SK-N-MC (cell line): ENCODE results near the gene SHISA6.

Experiments
- DNase-seq: peaks from one replicate; pipeline ENCODE4 v3.0.0-alpha.2; 2011; ENCODE audit warnings: low read depth, low spot score
- H3K27ac ChIP-seq: fragments of 200-600 bp; sonication (generic); 2 replicates; pipeline ENCODE4 v1.5.1; 2016; ENCODE audit warnings: mixed run types
- H3K36me3 ChIP-seq: fragments of 200-600 bp; sonication (generic); 2 replicates; pipeline ENCODE4 v1.6.1; 2017; ENCODE audit warnings: antibody characterized with exemption, low read length, mixed read lengths; ENCODE audit not compliant: insufficient read depth
- H3K4me3 ChIP-seq: fragments of 200-600 bp; sonication (generic); 2 replicates; pipeline ENCODE4 v1.5.1; 2016
- H3K9ac ChIP-seq: fragments of 200-600 bp; sonication (generic); 2 replicates; pipeline ENCODE4 v1.8.0; 2017; ENCODE audit warnings: mixed run types, mixed read lengths; ENCODE audit not compliant: insufficient read length
- H3K9me3 ChIP-seq: fragments of 200-600 bp; sonication (generic); 2 replicates; pipeline ENCODE4 v1.6.1; 2017; ENCODE audit warnings: low read depth, mild to moderate bottlenecking, antibody characterized with exemption, low read length, moderate library complexity, mixed read lengths
- EZH2 ChIP-seq: fragments of 200-600 bp; sonication (generic); IDR thresholded peaks from one replicate; pipeline ENCODE4 v1.6.1; 2017; ENCODE audit warnings: antibody characterized with exemption
- FOXP2 ChIP-seq: optimal IDR thresholded peaks from 2 replicates; pipeline ENCODE3; 2011; ENCODE audit warnings: mild to moderate bottlenecking, moderate library complexity; ENCODE audit not compliant: insufficient read depth; ENCODE audit errors: extremely low read length, control extremely low read depth
- POLR2AphosphoS5 ChIP-seq: IDR thresholded peaks from 2 replicates; pipeline ENCODE4 v1.6.1; 2012; ENCODE audit warnings: mild to moderate bottlenecking, low read depth, low read length, borderline replicate concordance

The SHISA6 gene

DNA sequence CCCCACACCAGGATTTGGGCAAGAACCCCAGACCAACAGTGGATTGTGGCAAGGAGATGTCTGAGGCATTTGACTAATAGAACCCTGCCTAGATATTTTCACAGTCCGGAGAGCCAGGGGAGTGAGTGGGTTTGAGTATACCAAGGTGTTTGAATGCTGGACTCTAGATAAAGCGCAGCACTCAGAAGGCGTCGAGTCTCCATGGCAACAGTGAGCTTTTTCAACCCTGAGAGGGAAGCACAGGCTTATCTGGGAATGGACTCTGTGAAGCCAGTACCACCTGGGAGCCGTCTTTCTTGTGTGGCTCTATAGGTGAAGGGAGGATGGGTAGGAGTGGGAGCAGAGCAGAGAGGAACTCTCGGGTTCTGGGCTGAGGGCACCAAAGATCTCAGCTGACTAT lies 147.0 kb downstream of the SHISA6 start:
- Histone ChIP-seq H3K36me3 (no peaks in the 10 kb centered on the region), H3K27ac (no peak overlapping the region), H3K9me3 (no peaks in the 10 kb centered on the region), H3K9ac (no peak overlapping the region), H3K4me3 (no peak overlapping the region)
- DNase-seq, result no peak
- TF ChIP-seq EZH2, result no peak
- TF ChIP-seq POLR2AphosphoS5, result no peak
- no peak for TF ChIP-seq FOXP2

DNA sequence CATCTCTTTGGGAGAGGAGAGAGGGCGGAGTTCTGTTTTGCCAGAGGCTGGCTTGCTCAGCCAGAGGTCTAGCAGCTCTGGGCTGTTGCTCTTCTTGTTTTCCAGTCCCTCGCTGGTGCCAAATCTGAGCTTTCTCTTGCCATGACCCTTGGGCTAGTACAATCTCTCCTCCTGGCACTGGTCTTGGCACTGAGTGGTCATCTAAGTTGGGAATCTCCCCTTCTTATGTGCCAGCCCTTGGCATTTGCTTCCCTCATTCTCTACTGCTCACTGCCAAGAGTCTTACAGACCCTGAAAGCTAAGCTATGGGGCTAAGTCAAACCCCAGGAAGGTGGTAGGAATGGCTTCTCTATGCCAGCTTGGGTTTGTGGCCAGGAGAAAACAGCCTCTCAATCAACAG lies 148.6 kb downstream of the SHISA6 start:
- Histone ChIP-seq H3K9ac (no peak overlapping the region), H3K9me3 (no peaks in the 10 kb centered on the region), H3K4me3 (no peak overlapping the region), H3K36me3 (no peaks in the 10 kb centered on the region), H3K27ac (no peak overlapping the region)
- no peak for DNase-seq
- TF ChIP-seq POLR2AphosphoS5 (no peak), FOXP2 (no peak), EZH2 (no peak)

DNA sequence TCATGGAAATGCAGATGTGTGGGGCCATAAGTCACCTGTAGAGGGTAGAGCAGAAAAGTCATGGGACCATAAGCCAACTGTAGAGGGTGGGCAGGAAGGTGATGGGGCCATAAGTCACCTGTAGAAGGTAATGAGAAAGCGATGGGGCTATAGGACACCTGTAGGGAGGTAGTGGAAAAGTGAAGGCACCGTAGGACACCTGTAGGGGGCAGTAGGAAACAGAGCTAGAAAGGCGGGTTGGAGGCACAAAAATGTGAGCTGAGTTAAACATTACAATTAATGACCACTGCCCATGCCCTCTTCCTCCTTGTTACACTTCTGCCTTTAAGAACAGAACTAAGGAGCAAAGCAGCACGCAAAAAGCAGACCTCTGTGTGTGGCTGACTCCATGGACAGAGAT lies 150.1 kb downstream of the SHISA6 start:
- Histone ChIP-seq H3K27ac (no peak overlapping the region), H3K9ac (no peak overlapping the region), H3K4me3 (no peak overlapping the region), H3K9me3 (no peaks in the 10 kb centered on the region), H3K36me3 (no peaks in the 10 kb centered on the region)
- TF ChIP-seq EZH2, result no peak
- TF ChIP-seq FOXP2, result no peak
- TF ChIP-seq POLR2AphosphoS5, result no peak
- DNase-seq, result no peak

DNA sequence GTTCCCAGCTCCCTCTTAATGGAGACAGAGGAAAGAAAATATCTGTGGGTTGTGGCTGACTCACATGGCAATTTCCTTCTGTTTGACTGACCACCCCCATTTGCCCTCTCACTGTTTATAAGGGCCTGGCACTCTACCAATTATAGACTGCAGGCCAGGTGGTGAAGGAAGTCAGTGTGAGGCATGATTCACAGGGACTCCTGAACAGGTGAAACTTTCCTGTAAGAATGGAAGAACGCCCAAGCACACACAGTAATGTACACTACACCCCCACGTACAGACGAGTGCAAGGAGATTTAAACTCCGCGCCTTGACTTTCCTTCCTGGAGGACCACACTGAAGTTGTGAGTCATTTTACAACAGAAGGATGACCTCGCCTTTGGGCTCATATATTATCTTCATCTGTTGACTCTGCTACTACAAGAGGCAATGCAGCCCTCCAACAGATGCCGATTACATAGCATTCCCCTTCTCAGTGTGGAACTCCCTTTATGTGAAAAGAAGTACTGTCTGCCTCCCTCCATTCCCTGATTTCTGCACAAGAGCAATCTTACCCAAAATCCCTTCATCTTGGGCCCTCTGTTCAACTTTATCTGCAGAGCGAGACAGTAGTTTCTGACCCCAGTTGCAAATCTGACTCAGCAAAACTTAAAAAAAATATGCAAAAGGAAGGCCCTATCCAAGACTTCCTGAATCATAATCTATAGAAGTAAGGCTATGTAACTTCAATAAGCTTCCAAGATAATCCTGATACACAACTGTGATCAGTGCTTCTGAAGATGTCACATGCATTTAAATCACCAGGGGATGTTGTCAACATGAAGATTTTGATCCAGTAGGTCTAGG lies 163.6 kb downstream of the SHISA6 start:
- no peak overlapping the region for H3K9ac ChIP-seq
- peaks cover 11% of the 10 kb centered on the region; the same call in 1 of the 2 replicates for H3K9me3 ChIP-seq
- no peak overlapping the region for H3K4me3 ChIP-seq
- no peak overlapping the region for H3K27ac ChIP-seq
- no peak for TF ChIP-seq FOXP2
- no peak for TF ChIP-seq EZH2
- TF ChIP-seq POLR2AphosphoS5, result no peak
- DNase-seq, result no peak
- no peaks in the 10 kb centered on the region for H3K36me3 ChIP-seq

DNA sequence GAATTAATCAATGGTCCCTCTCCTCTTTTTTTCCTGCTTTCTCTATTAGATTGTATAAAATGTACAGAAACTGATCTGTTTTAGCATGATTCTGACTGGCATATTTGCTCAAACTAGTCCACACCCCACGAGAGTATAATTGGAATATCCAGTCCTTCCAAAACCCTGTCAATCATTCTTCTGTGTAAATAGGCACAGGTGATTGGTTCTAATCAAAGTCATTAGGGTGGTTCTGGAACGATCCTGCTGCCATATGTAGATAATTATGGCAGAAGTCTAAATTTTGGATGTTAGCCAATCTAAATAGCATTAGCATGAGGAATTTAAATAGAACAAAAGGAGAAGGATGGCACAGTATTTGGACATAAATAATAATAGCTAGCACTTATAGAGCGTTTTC lies 165.7 kb downstream of the SHISA6 start:
- TF ChIP-seq POLR2AphosphoS5, result no peak
- no peak for DNase-seq
- H3K27ac ChIP-seq, result no peak overlapping the region
- H3K9me3 ChIP-seq, result peaks cover 6% of the 10 kb centered on the region; the same call in 1 of the 2 replicates
- H3K4me3 ChIP-seq, result no peak overlapping the region
- no peak overlapping the region for H3K9ac ChIP-seq
- no peaks in the 10 kb centered on the region for H3K36me3 ChIP-seq

DNA sequence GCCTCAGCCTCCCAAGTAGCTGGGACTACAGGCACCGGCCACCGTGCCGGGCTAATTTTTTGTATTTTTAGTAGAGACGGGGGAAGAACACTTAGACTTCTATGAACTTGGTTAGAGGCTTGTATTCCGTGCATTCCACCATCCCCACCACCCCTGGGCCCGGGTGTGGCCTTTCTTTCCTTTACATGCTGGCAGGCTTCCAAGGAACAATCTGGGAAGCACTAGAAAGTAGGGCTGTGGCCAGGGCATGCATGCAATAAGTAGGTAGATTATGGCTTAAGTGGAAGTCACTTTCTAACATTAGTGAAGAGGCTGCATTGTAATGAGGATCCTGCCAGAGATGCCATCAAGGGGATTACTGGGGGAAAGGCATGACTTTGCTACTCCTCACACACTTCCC lies 171.6 kb downstream of the SHISA6 start:
- no peak for DNase-seq
- no peak for TF ChIP-seq EZH2
- no peak for TF ChIP-seq POLR2AphosphoS5
- TF ChIP-seq FOXP2, result no peak
- H3K36me3 ChIP-seq, result no peaks in the 10 kb centered on the region
- H3K9ac ChIP-seq, result no peak overlapping the region
- no peak overlapping the region for H3K27ac ChIP-seq
- H3K4me3 ChIP-seq, result no peak overlapping the region
- no peaks in the 10 kb centered on the region for H3K9me3 ChIP-seq

DNA sequence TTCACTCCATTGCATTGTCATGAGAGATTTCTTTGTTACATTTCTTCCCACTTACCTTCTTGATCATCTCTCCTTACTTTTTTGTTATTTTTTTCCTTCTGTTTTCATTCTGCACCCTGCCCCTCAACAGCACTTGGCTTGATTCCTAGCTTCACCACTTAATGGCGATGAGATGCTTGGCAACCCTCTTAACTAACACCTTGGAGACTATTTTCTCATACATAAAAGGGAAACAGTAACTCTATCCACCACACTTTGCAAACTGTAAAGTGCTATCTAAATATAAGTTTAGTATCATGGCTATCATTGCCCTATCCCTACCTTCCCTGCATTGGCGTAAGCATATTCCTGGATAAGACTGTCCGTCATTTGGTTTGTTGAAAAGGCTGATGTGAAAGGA lies 177.3 kb downstream of the SHISA6 start:
- no peak for DNase-seq

DNA sequence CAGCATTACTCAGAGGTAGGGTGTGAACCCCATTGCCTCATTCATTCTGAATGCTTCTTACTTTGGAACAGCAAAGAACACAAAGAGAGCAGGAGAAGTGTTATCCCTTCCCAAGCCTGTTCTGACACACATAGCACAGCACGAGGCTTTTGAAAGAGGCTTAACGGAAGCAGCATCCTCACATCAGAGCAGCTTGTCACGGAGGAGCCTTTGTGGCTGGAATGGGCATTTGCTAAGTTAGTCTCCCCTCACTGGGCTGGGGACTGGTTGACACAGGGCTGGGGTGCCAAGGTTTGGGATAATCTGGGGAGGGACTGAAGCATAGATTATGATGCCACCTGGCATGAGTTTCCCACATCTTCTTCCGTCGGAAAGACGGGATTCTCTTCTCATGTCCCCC lies 189.7 kb downstream of the SHISA6 start:
- no peaks in the 10 kb centered on the region for H3K36me3 ChIP-seq
- no peaks in the 10 kb centered on the region for H3K9me3 ChIP-seq
- H3K4me3 ChIP-seq, result no peak overlapping the region
- H3K27ac ChIP-seq, result no peak overlapping the region
- DNase-seq, result no peak
- no peak for TF ChIP-seq EZH2
- no peak for TF ChIP-seq FOXP2
- no peak for TF ChIP-seq POLR2AphosphoS5
- H3K9ac ChIP-seq, result no peak overlapping the region

More for the DNA sequence above, 177.3 kb downstream of the SHISA6 start:
- no peak overlapping the region for H3K9ac ChIP-seq
- no peaks in the 10 kb centered on the region for H3K36me3 ChIP-seq
- no peak overlapping the region for H3K27ac ChIP-seq
- H3K9me3 ChIP-seq, result no peaks in the 10 kb centered on the region
- TF ChIP-seq POLR2AphosphoS5 (no peak), EZH2 (no peak), FOXP2 (no peak)
- H3K4me3 ChIP-seq, result no peak overlapping the region

DNA sequence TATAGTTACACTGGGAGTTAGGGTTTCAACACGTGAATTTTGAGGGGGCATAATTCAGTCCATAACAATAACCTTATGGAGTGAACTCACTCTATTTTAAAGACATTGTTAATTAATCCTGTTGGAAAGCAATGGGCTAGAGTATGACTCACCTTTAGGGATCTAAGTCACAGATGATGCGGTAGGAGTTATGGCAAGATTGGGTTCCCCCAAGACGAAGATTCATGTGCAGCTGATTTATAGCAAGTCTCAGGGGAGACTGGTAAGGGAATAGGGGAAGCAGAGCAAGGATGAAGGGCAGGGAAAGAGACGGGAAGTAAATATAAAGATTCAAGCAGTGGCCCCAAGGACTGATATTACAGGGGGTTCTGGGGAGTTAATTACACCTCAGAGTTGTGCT lies 197.7 kb downstream of the SHISA6 start:
- TF ChIP-seq POLR2AphosphoS5 (no peak), EZH2 (no peak), FOXP2 (no peak)
- no peak overlapping the region for H3K4me3 ChIP-seq
- no peaks in the 10 kb centered on the region for H3K9me3 ChIP-seq
- DNase-seq, result no peak
- H3K9ac ChIP-seq, result no peak overlapping the region
- H3K36me3 ChIP-seq, result no peaks in the 10 kb centered on the region
- no peak overlapping the region for H3K27ac ChIP-seq
